Prostate gland (tissue), 2 donors: ENCODE measurements around the gene CDC45.

ENCODE experiments used
- POLR2AphosphoS5 ChIP-seq: sonication (generic); formaldehyde crosslinking; IDR thresholded peaks from one replicate; pipeline ENCODE4 v1.6.1; 2017; ENCODE audit warnings: antibody characterized with exemption
- TF ChIP-seq, protein P1 (sequence below), 4 experiments: fragments of 200-600 bp in 2 of 4; fragments of 450-650 bp in 2 of 4; sonication (generic) in 2 of 4; IDR thresholded peaks; 1 replicate in 3 of 4; 2 replicates in 1 of 4; pipeline ENCODE4 v1.5.1; 2016 to 2019; ENCODE audit warnings: antibody characterized with exemption in 4 of 4, mild to moderate bottlenecking in 2 of 4, moderate library complexity in 2 of 4

DNA sequence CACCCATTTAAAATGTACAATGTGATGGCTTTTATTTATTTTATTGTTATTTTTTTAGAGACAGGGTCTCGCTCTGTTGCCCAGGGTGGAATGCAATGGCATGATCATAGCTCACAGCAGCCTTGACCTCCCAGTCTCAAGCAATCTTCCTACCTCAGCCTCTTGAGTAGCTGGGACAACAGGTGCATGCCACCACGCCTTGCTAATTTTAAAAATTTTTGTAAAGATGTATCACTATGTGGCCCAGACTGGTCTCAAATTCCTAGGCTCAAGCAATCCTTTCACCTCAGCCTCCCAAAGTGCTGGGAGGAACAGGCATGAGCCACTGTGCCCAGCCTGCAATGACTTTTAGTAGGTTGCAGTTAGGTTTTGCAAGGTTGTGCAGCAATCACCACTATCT, 30.2 kb downstream of the CDC45 start:
- TF ChIP-seq, protein P1, sequence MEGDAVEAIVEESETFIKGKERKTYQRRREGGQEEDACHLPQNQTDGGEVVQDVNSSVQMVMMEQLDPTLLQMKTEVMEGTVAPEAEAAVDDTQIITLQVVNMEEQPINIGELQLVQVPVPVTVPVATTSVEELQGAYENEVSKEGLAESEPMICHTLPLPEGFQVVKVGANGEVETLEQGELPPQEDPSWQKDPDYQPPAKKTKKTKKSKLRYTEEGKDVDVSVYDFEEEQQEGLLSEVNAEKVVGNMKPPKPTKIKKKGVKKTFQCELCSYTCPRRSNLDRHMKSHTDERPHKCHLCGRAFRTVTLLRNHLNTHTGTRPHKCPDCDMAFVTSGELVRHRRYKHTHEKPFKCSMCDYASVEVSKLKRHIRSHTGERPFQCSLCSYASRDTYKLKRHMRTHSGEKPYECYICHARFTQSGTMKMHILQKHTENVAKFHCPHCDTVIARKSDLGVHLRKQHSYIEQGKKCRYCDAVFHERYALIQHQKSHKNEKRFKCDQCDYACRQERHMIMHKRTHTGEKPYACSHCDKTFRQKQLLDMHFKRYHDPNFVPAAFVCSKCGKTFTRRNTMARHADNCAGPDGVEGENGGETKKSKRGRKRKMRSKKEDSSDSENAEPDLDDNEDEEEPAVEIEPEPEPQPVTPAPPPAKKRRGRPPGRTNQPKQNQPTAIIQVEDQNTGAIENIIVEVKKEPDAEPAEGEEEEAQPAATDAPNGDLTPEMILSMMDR (IDR thresholded peaks at IDR 0.05) = no peak
- no peak for TF ChIP-seq POLR2AphosphoS5
